RWPE2 (cell line): ENCODE results near the gene POMGNT2.
A peak's percentile ranks its signal among the peaks of the same experiment; 100 is the strongest.

Experiments
- ATAC-seq: fragments of 200-7000 bp; cut with Tn5 transposase; 3 replicates; pipeline ENCODE4 v1.9.1; 2021; ENCODE audit warnings: low read depth
- DNase-seq: peaks from one replicate; pipeline ENCODE4 v3.0.0-alpha.2; 2020; ENCODE audit warnings: low spot score
- H3K27ac ChIP-seq: fragments of 450-650 bp; 2 replicates; pipeline ENCODE4 v1.5.1; 2017; ENCODE audit warnings: mild to moderate bottlenecking; ENCODE audit not compliant: poor library complexity, severe bottlenecking
- H3K27me3 ChIP-seq: fragments of 250-450 bp; sonication (Bioruptor Pico); 2 replicates; pipeline ENCODE4 v1.5.1; 2021; ENCODE audit warnings: mild to moderate bottlenecking, moderate library complexity; ENCODE audit not compliant: insufficient read depth, poor library complexity, severe bottlenecking
- H3K36me3 ChIP-seq: fragments of 250-450 bp; sonication (Bioruptor Pico); 2 replicates; pipeline ENCODE4 v1.5.1; 2020; ENCODE audit warnings: low read depth, mild to moderate bottlenecking, moderate library complexity
- H3K4me1 ChIP-seq: fragments of 250-450 bp; sonication (Bioruptor Pico); 2 replicates; pipeline ENCODE4 v1.5.1; 2021; ENCODE audit warnings: mild to moderate bottlenecking, moderate library complexity; ENCODE audit not compliant: insufficient read depth, poor library complexity, severe bottlenecking
- H3K4me3 ChIP-seq: fragments of 250-450 bp; sonication (Bioruptor Pico); 2 replicates; pipeline ENCODE4 v1.5.1; 2021; ENCODE audit warnings: mild to moderate bottlenecking, moderate library complexity; ENCODE audit not compliant: severe bottlenecking
- H3K9me3 ChIP-seq: fragments of 250-450 bp; sonication (Bioruptor Pico); 2 replicates; pipeline ENCODE4 v1.5.1; 2021; ENCODE audit warnings: mild to moderate bottlenecking, moderate library complexity; ENCODE audit not compliant: severe bottlenecking
- TF ChIP-seq, protein P1 (sequence below): fragments of 450-650 bp; IDR thresholded peaks from one replicate; pipeline ENCODE4 v1.5.1; 2017; ENCODE audit warnings: mild to moderate bottlenecking, moderate library complexity; ENCODE audit not compliant: poor library complexity, severe bottlenecking

Gene POMGNT2

DNA sequence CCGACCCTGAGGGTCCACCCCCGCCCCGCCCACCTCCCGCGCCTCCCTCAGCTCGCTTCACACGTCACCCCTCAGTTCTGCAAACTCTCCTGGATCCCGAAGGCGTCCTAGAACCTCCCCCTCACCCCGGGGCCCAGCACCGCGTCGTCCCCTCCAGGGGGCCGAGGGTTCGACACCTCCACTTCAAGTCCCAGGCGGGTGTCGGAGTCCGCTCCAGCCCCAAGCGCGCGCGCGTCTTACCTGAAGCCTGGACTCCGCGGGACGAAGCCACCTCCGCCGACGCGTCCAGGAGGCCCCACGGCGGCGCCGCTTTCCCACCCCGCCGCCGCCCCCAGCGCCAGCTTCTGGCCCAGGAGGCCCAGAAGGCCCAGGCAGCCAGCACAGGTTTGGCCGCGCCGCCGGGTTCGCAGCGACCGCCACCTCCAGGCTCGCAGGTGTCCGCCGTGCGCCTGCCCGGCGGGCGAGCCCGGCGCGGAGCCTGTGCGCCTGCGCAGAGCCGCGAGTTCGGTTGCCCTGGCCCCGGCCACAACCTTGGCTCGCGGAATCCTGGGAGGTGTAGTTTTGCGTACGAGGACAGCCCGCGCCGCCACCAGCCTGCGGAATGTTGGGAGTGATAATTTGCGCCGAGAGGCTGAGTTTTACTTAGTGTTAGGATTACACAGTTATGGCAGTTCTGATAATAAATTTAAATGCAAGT lies at the start of gene POMGNT2:
POMGNT2 (minus strand) TSS at position 484 of the 697 bp plus-strand sequence. CDS start 24,648 bp downstream, outside the sequence.
- no peak within 1 kb of the TSS for H3K27ac ChIP-seq
- no peaks in the 10 kb centered on the region for H3K36me3 ChIP-seq
- no peaks in the 10 kb centered on the region for H3K9me3 ChIP-seq
- TF ChIP-seq, protein P1, sequence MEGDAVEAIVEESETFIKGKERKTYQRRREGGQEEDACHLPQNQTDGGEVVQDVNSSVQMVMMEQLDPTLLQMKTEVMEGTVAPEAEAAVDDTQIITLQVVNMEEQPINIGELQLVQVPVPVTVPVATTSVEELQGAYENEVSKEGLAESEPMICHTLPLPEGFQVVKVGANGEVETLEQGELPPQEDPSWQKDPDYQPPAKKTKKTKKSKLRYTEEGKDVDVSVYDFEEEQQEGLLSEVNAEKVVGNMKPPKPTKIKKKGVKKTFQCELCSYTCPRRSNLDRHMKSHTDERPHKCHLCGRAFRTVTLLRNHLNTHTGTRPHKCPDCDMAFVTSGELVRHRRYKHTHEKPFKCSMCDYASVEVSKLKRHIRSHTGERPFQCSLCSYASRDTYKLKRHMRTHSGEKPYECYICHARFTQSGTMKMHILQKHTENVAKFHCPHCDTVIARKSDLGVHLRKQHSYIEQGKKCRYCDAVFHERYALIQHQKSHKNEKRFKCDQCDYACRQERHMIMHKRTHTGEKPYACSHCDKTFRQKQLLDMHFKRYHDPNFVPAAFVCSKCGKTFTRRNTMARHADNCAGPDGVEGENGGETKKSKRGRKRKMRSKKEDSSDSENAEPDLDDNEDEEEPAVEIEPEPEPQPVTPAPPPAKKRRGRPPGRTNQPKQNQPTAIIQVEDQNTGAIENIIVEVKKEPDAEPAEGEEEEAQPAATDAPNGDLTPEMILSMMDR: no peak
- ATAC-seq (peak; percentile 93), DNase-seq (peak; percentile 89)
- peak within 1 kb of the TSS; percentile 73 for H3K4me3 ChIP-seq
- no peaks in the 10 kb centered on the region for H3K4me1 ChIP-seq
- H3K27me3 ChIP-seq: no peaks in the 10 kb centered on the region

- ATAC-seq (no peak), DNase-seq (no peak)
- Histone ChIP-seq H3K27me3 (no peaks in the 10 kb centered on the region), H3K9me3 (no peaks in the 10 kb centered on the region), H3K36me3 (no peaks in the 10 kb centered on the region), H3K27ac (no peak overlapping the region), H3K4me3 (no peak overlapping the region), H3K4me1 (no peaks in the 10 kb centered on the region)
- TF ChIP-seq, protein P1: no peak
These were observed 49.1 kb upstream of the POMGNT2 start for GRCh38 chr3:43154980-43155379.

DNA sequence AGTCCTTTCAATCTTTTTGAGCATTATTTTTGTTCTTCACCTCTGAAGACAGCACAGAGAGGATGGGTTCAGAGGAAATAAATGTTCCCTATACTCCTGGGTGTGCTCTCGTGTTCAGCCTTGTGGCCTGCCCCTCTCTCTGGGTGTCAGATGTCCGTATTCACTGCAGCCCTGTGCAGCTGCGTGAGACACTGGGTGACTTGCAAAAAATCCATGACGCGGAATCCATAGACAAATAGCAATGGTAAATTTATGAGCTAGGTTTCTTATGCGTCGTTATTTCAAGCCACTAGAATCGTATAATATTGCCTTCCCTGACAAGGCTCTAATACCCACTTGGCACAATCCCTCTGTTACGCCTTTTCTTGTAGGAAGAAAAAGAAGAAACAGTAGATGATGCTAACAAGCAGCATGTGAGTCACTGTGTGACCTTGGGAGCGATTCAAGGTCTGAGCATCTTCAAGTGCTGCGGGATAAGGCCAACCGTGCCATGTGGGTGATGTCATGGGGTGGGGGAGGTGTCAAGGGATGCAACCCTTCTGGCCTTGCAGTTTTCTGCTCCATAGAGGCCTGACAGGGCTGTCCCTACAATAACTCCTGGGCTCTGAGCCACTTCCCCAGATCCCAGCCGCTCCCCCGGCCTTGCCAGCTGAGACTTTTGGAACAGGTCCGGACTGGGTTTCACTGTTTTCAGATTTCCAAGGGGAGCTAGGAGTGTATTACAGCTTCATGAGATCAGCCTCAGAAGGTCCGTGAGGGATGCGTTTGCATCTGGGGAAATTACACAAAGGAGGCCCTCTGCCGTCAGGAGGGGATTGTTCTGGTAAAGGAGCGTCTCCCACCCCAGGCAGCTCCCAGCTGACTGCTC lies 47.6 kb upstream of the POMGNT2 start:
- Histone ChIP-seq H3K4me1 (no peaks in the 10 kb centered on the region), H3K9me3 (no peaks in the 10 kb centered on the region), H3K27ac (no peak overlapping the region), H3K27me3 (no peaks in the 10 kb centered on the region), H3K36me3 (no peaks in the 10 kb centered on the region), H3K4me3 (no peak overlapping the region)
- no peak for DNase-seq
- TF ChIP-seq, protein P1: no peak
- no peak for ATAC-seq

DNA sequence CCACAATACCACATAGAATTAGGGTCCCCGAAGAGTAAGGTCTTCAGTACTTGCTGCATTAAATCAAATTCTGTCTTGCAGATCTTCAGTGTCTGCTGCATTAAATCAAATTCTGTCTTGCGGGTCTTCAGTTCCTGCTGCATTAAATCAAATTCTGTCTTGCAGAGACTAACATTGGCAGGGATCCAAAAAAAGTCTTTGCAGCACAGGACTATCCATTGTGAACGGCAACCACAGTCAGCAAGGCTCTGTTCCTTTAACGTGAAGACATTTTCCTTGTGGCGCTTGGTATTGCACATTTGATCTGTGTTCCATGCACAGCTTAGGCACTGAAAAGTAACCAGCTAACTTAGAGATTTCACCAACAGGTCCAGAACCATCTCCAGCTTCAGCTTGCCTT lies 46.8 kb upstream of the POMGNT2 start:
- Histone ChIP-seq H3K9me3 (no peaks in the 10 kb centered on the region), H3K27ac (no peak overlapping the region), H3K4me3 (no peak overlapping the region), H3K36me3 (no peaks in the 10 kb centered on the region), H3K27me3 (no peaks in the 10 kb centered on the region), H3K4me1 (no peaks in the 10 kb centered on the region)
- DNase-seq: no peak
- TF ChIP-seq, protein P1: no peak
- no peak for ATAC-seq

DNA sequence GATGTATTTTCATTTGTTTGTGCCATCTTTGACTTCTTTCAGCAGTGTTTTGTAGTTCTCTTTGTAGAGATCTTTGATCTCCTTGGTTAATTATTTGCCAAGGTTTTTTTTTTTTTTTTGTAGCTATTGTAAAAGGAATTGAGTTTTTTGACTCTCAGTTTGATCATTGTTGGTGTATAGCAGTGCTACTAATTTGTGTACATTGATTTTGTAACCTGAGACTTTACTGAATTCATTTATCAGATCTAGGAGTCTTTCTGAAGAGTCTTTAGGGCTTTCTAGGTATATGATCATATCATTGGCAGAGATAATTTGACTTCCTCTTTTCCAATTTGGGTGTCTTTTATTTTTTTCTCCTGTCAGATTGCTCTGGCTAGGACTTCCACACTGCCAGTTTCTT lies 42.2 kb upstream of the POMGNT2 start:
- no peaks in the 10 kb centered on the region for H3K4me1 ChIP-seq
- no peak for DNase-seq
- no peak overlapping the region for H3K27ac ChIP-seq
- TF ChIP-seq, protein P1: no peak
- H3K27me3 ChIP-seq: no peaks in the 10 kb centered on the region
- H3K9me3 ChIP-seq: no peaks in the 10 kb centered on the region
- no peak overlapping the region for H3K4me3 ChIP-seq
- H3K36me3 ChIP-seq: no peaks in the 10 kb centered on the region
- ATAC-seq: no peak
